ENCODE data around the gene ANTXR1.
A peak's percentile ranks its signal among the peaks of the same experiment; 100 is the strongest.
"Not testable (repeated sequence)": the region's sequence is repeated elsewhere in the genome, so short reads cannot be mapped to it uniquely, and the experiment has no call there.

The ANTXR1 gene

GRCh38 chr2:69165091-69165880 is 152.3 kb downstream of the ANTXR1 start:
- DNase-seq (ENCODE audit: low read depth): no peak

- DNase-seq (ENCODE audit: low read depth): no peak
Measured at GRCh38 chr2:69166465-69166811, 153.5 kb downstream of the ANTXR1 start.

- no peak for DNase-seq (ENCODE audit: low read depth)
Measured at GRCh38 chr2:69166812-69167468, 154.0 kb downstream of the ANTXR1 start.

GRCh38 chr2:69167469-69167822 is 154.5 kb downstream of the ANTXR1 start:
- DNase-seq (ENCODE audit: low read depth): no peak

- DNase-seq (ENCODE audit: low read depth): no peak
Measured at GRCh38 chr2:69168144-69168813, 155.3 kb downstream of the ANTXR1 start.

GRCh38 chr2:69168950-69169654 is 156.1 kb downstream of the ANTXR1 start:
- DNase-seq (ENCODE audit: low read depth): no peak

GRCh38 chr2:69169655-69170389 is 156.8 kb downstream of the ANTXR1 start:
- DNase-seq (ENCODE audit: low read depth): no peak

- DNase-seq (ENCODE audit: low read depth): no peak
Measured at GRCh38 chr2:69170661-69171060, 157.7 kb downstream of the ANTXR1 start.

- DNase-seq (ENCODE audit: low read depth): no peak
Measured at GRCh38 chr2:69171116-69171896, 158.3 kb downstream of the ANTXR1 start.

- no peak for DNase-seq (ENCODE audit: low read depth)
Measured at GRCh38 chr2:69171897-69172525, 159.0 kb downstream of the ANTXR1 start.

GRCh38 chr2:69173706-69174105 is 160.7 kb downstream of the ANTXR1 start:
- DNase-seq (ENCODE audit: low read depth): no peak

GRCh38 chr2:69174211-69174610 is 161.2 kb downstream of the ANTXR1 start:
- not testable (repeated sequence) for DNase-seq (ENCODE audit: low read depth)

- no peak for DNase-seq (ENCODE audit: low read depth)
Measured at GRCh38 chr2:69175790-69176715, 163.1 kb downstream of the ANTXR1 start.

GRCh38 chr2:69177063-69177771 is 164.2 kb downstream of the ANTXR1 start:
- peak; percentile 77 for DNase-seq (ENCODE audit: low read depth)

- peak; percentile 87 for DNase-seq (ENCODE audit: low read depth)
Measured at GRCh38 chr2:69177785-69178636, 165.0 kb downstream of the ANTXR1 start.

GRCh38 chr2:69178756-69179155 is 165.8 kb downstream of the ANTXR1 start:
- no peak for DNase-seq (ENCODE audit: low read depth)

- no peak for DNase-seq (ENCODE audit: low read depth)
Measured at GRCh38 chr2:69180227-69180626, 167.2 kb downstream of the ANTXR1 start.

GRCh38 chr2:69180974-69181373 is 168.0 kb downstream of the ANTXR1 start:
- no peak for DNase-seq (ENCODE audit: low read depth)

All from fibroblast of the conjunctiva (primary cell).